PC-3 (cell line): ENCODE measurements around the gene EMP2.

Experiments
- EZH2 ChIP-seq: fragments of 300-600 bp; sonication (generic); IDR thresholded peaks from one replicate; pipeline ENCODE4 v1.6.1; 2017; ENCODE audit warnings: antibody characterized with exemption, mild to moderate bottlenecking, low read length; ENCODE audit not compliant: unreplicated experiment
- EZH2phosphoT487 ChIP-seq: fragments of 300-600 bp; sonication (generic); IDR thresholded peaks from 2 replicates; pipeline ENCODE4 v1.6.1; 2018; ENCODE audit warnings: mild to moderate bottlenecking, antibody characterized with exemption, low read length, borderline replicate concordance
- TF ChIP-seq, protein P1 (sequence below): fragments of 300-600 bp; sonication (generic); conservative IDR thresholded peaks from 2 replicates; pipeline ENCODE4 v1.5.1; 2017; ENCODE audit warnings: antibody characterized with exemption, low read depth, mild to moderate bottlenecking, low read length

DNA sequence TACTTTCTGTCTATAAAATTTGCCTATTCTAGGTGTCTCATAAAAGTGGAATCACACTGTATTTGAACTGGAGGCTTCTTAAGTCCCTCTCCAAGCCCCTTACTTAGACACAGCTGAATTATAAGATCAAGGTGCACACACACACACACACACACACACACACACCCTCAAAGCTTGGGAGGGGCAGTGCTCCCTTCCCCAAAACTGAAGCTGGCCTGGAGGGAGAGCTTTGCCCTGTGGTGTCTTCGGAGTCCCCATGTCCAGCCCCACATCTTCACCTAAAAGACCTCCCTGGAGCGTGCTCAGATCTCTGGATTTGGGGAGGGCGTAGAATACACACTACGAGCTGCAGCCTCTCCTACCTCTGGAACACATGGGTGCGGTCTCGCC is 828 bp downstream of the EMP2 start:
- TF ChIP-seq, protein P1, sequence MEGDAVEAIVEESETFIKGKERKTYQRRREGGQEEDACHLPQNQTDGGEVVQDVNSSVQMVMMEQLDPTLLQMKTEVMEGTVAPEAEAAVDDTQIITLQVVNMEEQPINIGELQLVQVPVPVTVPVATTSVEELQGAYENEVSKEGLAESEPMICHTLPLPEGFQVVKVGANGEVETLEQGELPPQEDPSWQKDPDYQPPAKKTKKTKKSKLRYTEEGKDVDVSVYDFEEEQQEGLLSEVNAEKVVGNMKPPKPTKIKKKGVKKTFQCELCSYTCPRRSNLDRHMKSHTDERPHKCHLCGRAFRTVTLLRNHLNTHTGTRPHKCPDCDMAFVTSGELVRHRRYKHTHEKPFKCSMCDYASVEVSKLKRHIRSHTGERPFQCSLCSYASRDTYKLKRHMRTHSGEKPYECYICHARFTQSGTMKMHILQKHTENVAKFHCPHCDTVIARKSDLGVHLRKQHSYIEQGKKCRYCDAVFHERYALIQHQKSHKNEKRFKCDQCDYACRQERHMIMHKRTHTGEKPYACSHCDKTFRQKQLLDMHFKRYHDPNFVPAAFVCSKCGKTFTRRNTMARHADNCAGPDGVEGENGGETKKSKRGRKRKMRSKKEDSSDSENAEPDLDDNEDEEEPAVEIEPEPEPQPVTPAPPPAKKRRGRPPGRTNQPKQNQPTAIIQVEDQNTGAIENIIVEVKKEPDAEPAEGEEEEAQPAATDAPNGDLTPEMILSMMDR, result no peak
- TF ChIP-seq EZH2 (no peak), EZH2phosphoT487 (no peak)
